DMS53 (cell line): Measurements from ENCODE around the gene CELF1.

Experiments
- DNase-seq: peaks from one replicate; lab custom pipeline; 2025; lab: John Stamatoyannopoulos, UW

CELF1 gene

GRCh38 chr11:47485107-47485506, 67.8 kb downstream of the CELF1 start:
- DNase-seq, result no peak

- DNase-seq, result no peak
Measured at GRCh38 chr11:47483457-47483856, 69.5 kb downstream of the CELF1 start.

- no peak for DNase-seq
Measured at GRCh38 chr11:47480762-47481161, 72.2 kb downstream of the CELF1 start.

GRCh38 chr11:47478651-47479329, 74.1 kb downstream of the CELF1 start:
- no peak for DNase-seq

- DNase-seq, result no peak
Measured at GRCh38 chr11:47477753-47478152, 75.2 kb downstream of the CELF1 start.

GRCh38 chr11:47477323-47477722, 75.6 kb downstream of the CELF1 start:
- no peak for DNase-seq

- no peak for DNase-seq
Measured at GRCh38 chr11:47470671-47471070, 82.3 kb downstream of the CELF1 start.

GRCh38 chr11:47469361-47470179, 83.4 kb downstream of the CELF1 start:
- DNase-seq, result no peak

- DNase-seq, result no peak
Measured at GRCh38 chr11:47468598-47469214, 84.2 kb downstream of the CELF1 start.

GRCh38 chr11:47467357-47467756, 85.6 kb downstream of the CELF1 start:
- peak; percentile 5 for DNase-seq

- no peak for DNase-seq
Measured at GRCh38 chr11:47466701-47467250, 86.2 kb downstream of the CELF1 start.

GRCh38 chr11:47466201-47466600, 86.7 kb downstream of the CELF1 start:
- DNase-seq, result no peak

GRCh38 chr11:47464483-47464882, 88.4 kb downstream of the CELF1 start:
- no peak for DNase-seq

- no peak for DNase-seq
Measured at GRCh38 chr11:47461876-47462275, 91.1 kb downstream of the CELF1 start.

GRCh38 chr11:47460571-47461235, 92.2 kb downstream of the CELF1 start:
- DNase-seq, result no peak

GRCh38 chr11:47454258-47454671, 98.7 kb downstream of the CELF1 start:
- peak; percentile 88 for DNase-seq

- DNase-seq, result no peak
Measured at GRCh38 chr11:47453365-47453764, 99.6 kb downstream of the CELF1 start.

- DNase-seq, result no peak
Measured at GRCh38 chr11:47451990-47452389, 100.9 kb downstream of the CELF1 start.

GRCh38 chr11:47451436-47451835, 101.5 kb downstream of the CELF1 start:
- no peak for DNase-seq

- DNase-seq, result no peak
Measured at GRCh38 chr11:47449541-47449940, 103.4 kb downstream of the CELF1 start.

GRCh38 chr11:47448566-47449427, 104.1 kb downstream of the CELF1 start, which contains the start of gene RAPSN:
Gene RAPSN, minus strand, starts transcription at chr11:47449136. Its CDS starts 172 bp downstream, at chr11:47448964.
- no peak for DNase-seq
